Adrenal gland (tissue), 12 donors: ENCODE results near the gene PI4K2A. TPM values are rescaled to one million over a fixed set of nuclear protein-coding genes. Genes with fewer than 3 reads are reported as not detected.

Experiments
- DNase-seq, 7 donors: peaks; one replicate each; pipeline ENCODE4 v3.0.0-alpha.2; 2019 to 2020
- H3K27ac ChIP-seq, 5 donors: fragments of 200-600 bp; sonication (generic) in 4 of 5; 1 replicate in 3 of 5; 2 replicates in 2 of 5; pipeline versions ENCODE4 v1.5.1 to v1.8.0; 2016 to 2020; ENCODE audit warnings: mild to moderate bottlenecking in 1 of 5
- H3K27me3 ChIP-seq: fragments of 200-600 bp; 2 replicates; pipeline ENCODE4 v1.8.0; 2021
- H3K36me3 ChIP-seq, 2 donors: fragments of 200-600 bp; replicated peaks in 1 of 2; 1 replicate in 1 of 2; 2 replicates in 1 of 2; pipeline versions ENCODE4 v1.5.1 to v1.8.0; 2018 to 2022
- H3K4me1 ChIP-seq, 2 donors: fragments of 200-600 bp; replicated peaks in 1 of 2; 1 replicate in 1 of 2; 2 replicates in 1 of 2; pipeline versions ENCODE4 v1.5.1 to v1.8.0; 2018 to 2021
- H3K4me3 ChIP-seq, 4 donors: fragments of 200-600 bp; sonication (generic) in 3 of 4; one replicate each; pipeline ENCODE4 v1.5.1; 2016 to 2018
- H3K9me3 ChIP-seq, 3 donors: fragments of 200-600 bp; sonication (generic) in 1 of 3; replicated peaks in 1 of 3; 1 replicate in 2 of 3; 2 replicates in 1 of 3; pipeline versions ENCODE4 v1.5.1 to v1.8.0; 2016 to 2021
- CTCF ChIP-seq, 6 experiments: fragments of 450-650 bp in 4 of 6; fragments of 200-600 bp in 2 of 6; sonication (generic) in 1 of 6; IDR thresholded peaks; 1 replicate in 5 of 6; 2 replicates in 1 of 6; pipeline versions ENCODE4 v1.5.1 to v1.8.0; 2016 to 2021; ENCODE audit warnings: antibody characterized with exemption in 6 of 6, mild to moderate bottlenecking in 2 of 6, moderate library complexity in 1 of 6
- POLR2A ChIP-seq, 2 donors: fragments of 450-650 bp; IDR thresholded peaks; one replicate each; pipeline ENCODE4 v1.6.1; 2017; ENCODE audit warnings: antibody characterized with exemption in 2 of 2, mild to moderate bottlenecking in 2 of 2, moderate library complexity in 1 of 2
- WGBS, 4 donors: extraction: QIAGEN DNeasy Blood & Tissue Kit in 2 of 4; methylation state at CpG; one replicate each; pipeline versions ENCODE4 v1.1.5 to v1.1.7; 2013 to 2017; 5-methylcytosine and 5-hydroxymethylcytosine counted together
- intact Hi-C, 2 donors: fragments of 100-400 bp; cut with DNase I; formaldehyde crosslinking; loops; one replicate each; pipeline versions ENCODE4 v1.14.1 to v1.15.0; 2022 to 2023
- polyA plus RNA-seq, 3 donors: library from polyadenylated mRNA; stranded (reverse); fragments of 200-250 nt in 2 of 3; fragments of 350-450 nt in 1 of 3; fragmentation: Illumina TruSeq in 1 of 3; extraction: RNeasy Lipid Tissue Mini Kit (QIAGEN cat#74804) in 1 of 3; gene quantifications; one replicate each; pipeline ENCODE4 v1.2.3, GENCODE V29; 2013 to 2014
- total RNA-seq, 9 donors: library from RNA; depleted of rRNA in 4 of 9; stranded (reverse); fragments of >200 nt in 4 of 9; fragments of 120-200 nt in 1 of 9; fragmentation: NEBNext Ultra II Directional in 1 of 9; extraction: Animal tissue kit (Norgen Biotek cat#: 25700) in 1 of 9; gene quantifications; one replicate each; pipeline versions ENCODE4 v1.1.0 to v1.2.4, GENCODE V29; 2013 to 2023
- donor health status: healthy with polysubstance abuse.
- donor health status: Bipolar disorder and iron deficiency.
- donor health status: DM: yes; HTN: yes; CAD: no.
- donor health status: DM: no; HTN: no; CAD: no.
- donor health status: DM: no; HTN: no; CAD: no.
- donor health status: DM: yes; HTN: yes; CAD: no.

Gene PI4K2A
- total and polyA plus RNA-seq, 12 donors = 17.8 to 70.8 (median 40.9) TPM

GRCh38 chr10:97675222-97675621, 34.8 kb downstream of the PI4K2A start:
- no peak overlapping the region for H3K27ac ChIP-seq
- H3K4me1 ChIP-seq = no peaks in the 10 kb centered on the region
- intact Hi-C loops = no loop called here
- TF ChIP-seq POLR2A (IDR thresholded peaks at IDR 0.05) (no peak), CTCF (IDR thresholded peaks at IDR 0.05) (no peak)
- peaks cover 0 to 62% of the 10 kb centered on the region in 2 donors for H3K36me3 ChIP-seq
- H3K27me3 ChIP-seq = no peaks in the 10 kb centered on the region
- H3K9me3 ChIP-seq = no peaks in the 10 kb centered on the region
- no peak overlapping the region for H3K4me3 ChIP-seq
- DNase-seq = no peak
- 59 to 85% (median 77%) methylated on average over 2 to 9 of the region's 9 CpGs for WGBS, 4 donors

DNA sequence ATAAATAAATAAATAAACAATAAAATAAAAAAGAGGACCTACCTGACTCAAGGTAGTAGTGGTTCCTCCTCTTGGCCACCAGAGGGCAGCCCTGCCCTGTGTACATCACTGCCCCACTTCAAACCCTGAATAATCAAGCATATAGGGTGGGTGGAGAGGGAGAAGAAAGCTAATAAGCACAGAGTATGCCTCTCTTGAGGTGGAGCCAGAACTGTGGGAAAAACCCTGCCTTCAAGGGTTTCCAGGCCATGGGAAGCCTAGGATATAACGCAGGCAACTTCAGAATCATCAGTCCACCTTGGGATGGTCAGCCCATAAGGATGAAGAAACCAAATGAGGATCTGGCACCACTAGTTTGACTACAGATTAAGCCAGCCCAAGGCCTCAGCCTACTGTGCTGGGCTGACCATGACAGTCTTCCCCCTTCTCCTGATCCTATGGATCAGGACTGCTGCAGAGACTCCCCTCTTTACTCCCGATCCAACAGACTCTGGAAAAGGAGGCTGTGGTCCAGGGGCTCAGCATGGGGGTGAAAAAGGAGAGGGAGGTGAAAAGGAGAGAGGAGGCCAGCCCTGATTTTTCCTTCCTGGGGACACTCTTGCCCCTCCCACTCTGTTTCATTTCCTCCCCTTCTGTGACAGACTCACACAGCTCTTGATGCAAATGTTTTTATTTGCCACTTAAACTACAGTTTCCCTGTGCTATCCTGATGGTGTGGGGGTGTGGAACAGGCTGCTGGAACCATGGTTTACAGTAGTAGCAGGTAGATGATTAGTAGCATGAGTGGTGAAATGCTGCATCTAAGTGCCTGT, 36.5 kb downstream of the PI4K2A start:
- peak; percentile 76 to 95 (median 88) for TF ChIP-seq CTCF (IDR thresholded peaks at IDR 0.05)
- no peak for TF ChIP-seq POLR2A (IDR thresholded peaks at IDR 0.05)
- DNase-seq = peak in 3 of 7 donors; percentile 31 to 53 (median 45)
- intact Hi-C loops = no loop called here
- H3K27me3 ChIP-seq = no peaks in the 10 kb centered on the region
- H3K27ac ChIP-seq = peak overlapping the region in 1 of 5 donors; percentile 14
- peaks cover 0 to 56% of the 10 kb centered on the region in 2 donors for H3K36me3 ChIP-seq
- no peaks in the 10 kb centered on the region for H3K9me3 ChIP-seq
- H3K4me1 ChIP-seq = no peaks in the 10 kb centered on the region
- 88 to 94% (median 92%) methylated on average over 2 of the region's 2 CpGs for WGBS, 4 donors
- no peak overlapping the region for H3K4me3 ChIP-seq

- intact Hi-C loops = no loop called here
- peaks cover 10 to 21% of the 10 kb centered on the region in 2 donors for H3K4me1 ChIP-seq
- no peak for DNase-seq
Observed at GRCh38 chr10:97679594-97679993, 39.1 kb downstream of the PI4K2A start.

GRCh38 chr10:97682042-97682441, 41.6 kb downstream of the PI4K2A start:
- peak overlapping the region in 2 of 5 donors; percentile 6 to 19 for H3K27ac ChIP-seq
- no peak for TF ChIP-seq CTCF (IDR thresholded peaks at IDR 0.05)
- no peak for TF ChIP-seq POLR2A (IDR thresholded peaks at IDR 0.05)
- no peak overlapping the region for H3K4me3 ChIP-seq
- 82 to 92% (median 86%) methylated on average over 4 of the region's 4 CpGs for WGBS, 4 donors
- DNase-seq = no peak
- no peaks in the 10 kb centered on the region for H3K9me3 ChIP-seq
- H3K27me3 ChIP-seq = no peaks in the 10 kb centered on the region
- intact Hi-C loops = no loop called here
- peaks cover 0 to 12% of the 10 kb centered on the region in 2 donors for H3K36me3 ChIP-seq
- H3K4me1 ChIP-seq = peaks cover 30 to 41% of the 10 kb centered on the region in 2 donors

More at GRCh38 chr10:97679594-97679993, 39.1 kb downstream of the PI4K2A start:
- Histone ChIP-seq H3K27me3 (no peaks in the 10 kb centered on the region), H3K9me3 (no peaks in the 10 kb centered on the region), H3K36me3 (peaks cover 0 to 33% of the 10 kb centered on the region in 2 donors), H3K4me3 (no peak overlapping the region), H3K27ac (no peak overlapping the region)
- TF ChIP-seq CTCF (IDR thresholded peaks at IDR 0.05) = no peak
- TF ChIP-seq POLR2A (IDR thresholded peaks at IDR 0.05) = no peak
- WGBS, 4 donors = 89 to 100% (median 93%) methylated on average over 3 to 16 of the region's 16 CpGs
